ENCODE measurements around the gene MTSS2. TPM values are rescaled to one million over a fixed set of nuclear protein-coding genes. Genes with fewer than 3 reads are reported as not detected.

Gene MTSS2
- total and polyA plus RNA-seq, 2 of the 8 experiments (the other 6 are each of a cell fraction or from before 2014, with no cell fraction given): 23.3 to 36.7 TPM

DNA sequence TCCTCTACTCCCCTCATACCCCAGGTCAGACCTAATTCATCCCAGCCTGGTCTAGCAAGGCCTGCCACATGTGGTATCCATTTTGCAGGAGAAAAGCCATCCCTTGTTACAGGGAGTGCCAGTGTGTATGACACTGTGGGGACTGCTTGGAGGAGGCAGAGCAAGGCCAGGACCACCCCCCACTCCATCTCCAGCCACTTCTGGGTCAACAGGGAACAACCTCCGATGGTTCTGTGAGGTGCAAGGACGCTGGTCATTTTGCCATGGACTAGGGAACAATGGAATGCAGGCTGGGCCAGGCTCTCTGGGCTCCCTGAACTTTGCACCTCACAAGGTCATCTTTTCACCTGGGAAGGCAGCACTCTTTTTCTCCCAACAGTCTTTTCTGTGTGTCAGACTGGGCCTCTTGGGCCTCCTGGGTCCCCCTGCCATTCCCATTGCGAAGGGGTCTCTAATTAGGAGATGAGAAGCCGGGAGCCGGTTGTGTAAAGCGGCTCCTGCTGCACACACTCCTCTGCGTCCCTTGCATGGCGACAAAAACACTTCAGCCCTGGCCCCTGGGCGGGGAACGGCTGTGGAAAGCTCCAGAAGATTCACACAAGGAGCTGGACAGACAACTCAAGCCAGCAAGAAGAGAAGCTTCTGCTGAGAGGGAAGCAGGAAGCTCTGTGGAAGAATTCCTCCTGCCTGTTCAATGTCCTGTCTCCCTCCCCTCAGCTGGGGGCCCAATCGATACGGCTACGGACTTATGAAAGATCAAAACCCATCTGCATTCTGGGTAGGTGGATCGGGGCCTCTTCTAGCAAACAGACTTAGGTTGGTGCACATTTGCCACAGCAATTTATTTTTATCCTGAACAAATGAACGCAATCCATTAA, 38.5 kb upstream of the MTSS2 start (continued):
- no peak for TF ChIP-seq EGR1 (IDR thresholded peaks at IDR 0.05; ENCODE audit: borderline replicate concordance, low read depth, low read length)
- no peak for TF ChIP-seq TAF1 (IDR thresholded peaks at IDR 0.05; ENCODE audit: low read depth, low read length)
- TF ChIP-seq TBP (IDR thresholded peaks at IDR 0.05; ENCODE audit: low read depth, low read length): no peak
- no peak for TF ChIP-seq JUND (IDR thresholded peaks at IDR 0.05; ENCODE audit: low read length)
- no peak for TF ChIP-seq POU5F1 (IDR thresholded peaks at IDR 0.05; ENCODE audit: low read depth, low read length)
- no peak for TF ChIP-seq NANOG (IDR thresholded peaks at IDR 0.05; ENCODE audit: insufficient read depth, low read depth, low read length, poor library complexity, severe bottlenecking)
- TF ChIP-seq JUN (IDR thresholded peaks at IDR 0.05; ENCODE audit: low read depth, low read length): no peak
- TF ChIP-seq KDM5A (IDR thresholded peaks at IDR 0.05; ENCODE audit: low read length): no peak
- TF ChIP-seq YY1 (IDR thresholded peaks at IDR 0.05; ENCODE audit: low read depth, low read length): no peak

Measured in H1 (cell line).